Ishikawa (cell line): ENCODE data around the gene ATAD3B.

Experiments
- CEBPB ChIP-seq: IDR thresholded peaks from 2 replicates; pipeline ENCODE4 v1.6.1; 2012
- EP300 ChIP-seq: IDR thresholded peaks from 2 replicates; pipeline ENCODE4 v1.6.1; 2012; ENCODE audit warnings: borderline replicate concordance
- ZBTB7A ChIP-seq: IDR thresholded peaks from 2 replicates; pipeline ENCODE4 v1.6.1; 2012; ENCODE audit warnings: low read depth
- TF ChIP-seq, protein P1 (sequence below): IDR thresholded peaks from 2 replicates; pipeline ENCODE4 v1.6.1; 2012; ENCODE audit warnings: low read depth, mild to moderate bottlenecking

- TF ChIP-seq CEBPB (no peak), EP300 (no peak), ZBTB7A (no peak)
- TF ChIP-seq, protein P1, sequence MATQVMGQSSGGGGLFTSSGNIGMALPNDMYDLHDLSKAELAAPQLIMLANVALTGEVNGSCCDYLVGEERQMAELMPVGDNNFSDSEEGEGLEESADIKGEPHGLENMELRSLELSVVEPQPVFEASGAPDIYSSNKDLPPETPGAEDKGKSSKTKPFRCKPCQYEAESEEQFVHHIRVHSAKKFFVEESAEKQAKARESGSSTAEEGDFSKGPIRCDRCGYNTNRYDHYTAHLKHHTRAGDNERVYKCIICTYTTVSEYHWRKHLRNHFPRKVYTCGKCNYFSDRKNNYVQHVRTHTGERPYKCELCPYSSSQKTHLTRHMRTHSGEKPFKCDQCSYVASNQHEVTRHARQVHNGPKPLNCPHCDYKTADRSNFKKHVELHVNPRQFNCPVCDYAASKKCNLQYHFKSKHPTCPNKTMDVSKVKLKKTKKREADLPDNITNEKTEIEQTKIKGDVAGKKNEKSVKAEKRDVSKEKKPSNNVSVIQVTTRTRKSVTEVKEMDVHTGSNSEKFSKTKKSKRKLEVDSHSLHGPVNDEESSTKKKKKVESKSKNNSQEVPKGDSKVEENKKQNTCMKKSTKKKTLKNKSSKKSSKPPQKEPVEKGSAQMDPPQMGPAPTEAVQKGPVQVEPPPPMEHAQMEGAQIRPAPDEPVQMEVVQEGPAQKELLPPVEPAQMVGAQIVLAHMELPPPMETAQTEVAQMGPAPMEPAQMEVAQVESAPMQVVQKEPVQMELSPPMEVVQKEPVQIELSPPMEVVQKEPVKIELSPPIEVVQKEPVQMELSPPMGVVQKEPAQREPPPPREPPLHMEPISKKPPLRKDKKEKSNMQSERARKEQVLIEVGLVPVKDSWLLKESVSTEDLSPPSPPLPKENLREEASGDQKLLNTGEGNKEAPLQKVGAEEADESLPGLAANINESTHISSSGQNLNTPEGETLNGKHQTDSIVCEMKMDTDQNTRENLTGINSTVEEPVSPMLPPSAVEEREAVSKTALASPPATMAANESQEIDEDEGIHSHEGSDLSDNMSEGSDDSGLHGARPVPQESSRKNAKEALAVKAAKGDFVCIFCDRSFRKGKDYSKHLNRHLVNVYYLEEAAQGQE, result no peak
These were observed 66.2 kb downstream of the ATAD3B start for GRCh38 chr1:1537626-1538250.
